HG03103 (cell line): ENCODE data around the gene TMEFF1.
"Not testable (repeated sequence)": the region's sequence is repeated elsewhere in the genome, so short reads cannot be mapped to it uniquely, and the experiment has no call there.

Experiments
- ATAC-seq: cut with Tn5 transposase; IDR thresholded peaks from one replicate; pipeline ENCODE4 v1.9.1; 2021; ENCODE audit warnings: low read depth; ENCODE audit not compliant: unreplicated experiment

Gene TMEFF1

GRCh38 chr9:100472788-100473275 is at the start of gene TMEFF1:
TSS of gene TMEFF1 (plus strand) at chr9:100473149. CDS start at chr9:100473545, 396 bp downstream.
- peak; percentile 43 for ATAC-seq

DNA sequence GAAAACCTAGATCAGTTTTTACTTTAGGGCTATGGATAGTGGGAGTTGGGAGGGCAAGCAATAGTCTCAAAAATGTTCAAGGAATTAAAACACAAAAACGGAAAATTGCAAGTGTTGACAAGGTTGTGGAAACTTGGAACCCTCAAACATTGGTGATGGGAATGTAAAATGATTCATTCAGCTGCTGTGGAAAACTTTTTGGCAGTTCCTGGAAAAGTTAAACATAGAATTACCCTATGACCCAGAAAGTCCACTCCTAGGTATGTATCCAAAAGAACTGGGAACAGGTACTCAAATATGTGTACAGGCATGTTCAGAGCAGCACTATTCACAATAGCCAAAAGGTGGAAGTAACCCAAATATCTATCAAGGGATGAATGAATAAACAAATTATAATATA is 47.2 kb upstream of the TMEFF1 start:
- ATAC-seq: no peak

GRCh38 chr9:100426189-100426529 is 46.8 kb upstream of the TMEFF1 start:
- ATAC-seq: no peak

DNA sequence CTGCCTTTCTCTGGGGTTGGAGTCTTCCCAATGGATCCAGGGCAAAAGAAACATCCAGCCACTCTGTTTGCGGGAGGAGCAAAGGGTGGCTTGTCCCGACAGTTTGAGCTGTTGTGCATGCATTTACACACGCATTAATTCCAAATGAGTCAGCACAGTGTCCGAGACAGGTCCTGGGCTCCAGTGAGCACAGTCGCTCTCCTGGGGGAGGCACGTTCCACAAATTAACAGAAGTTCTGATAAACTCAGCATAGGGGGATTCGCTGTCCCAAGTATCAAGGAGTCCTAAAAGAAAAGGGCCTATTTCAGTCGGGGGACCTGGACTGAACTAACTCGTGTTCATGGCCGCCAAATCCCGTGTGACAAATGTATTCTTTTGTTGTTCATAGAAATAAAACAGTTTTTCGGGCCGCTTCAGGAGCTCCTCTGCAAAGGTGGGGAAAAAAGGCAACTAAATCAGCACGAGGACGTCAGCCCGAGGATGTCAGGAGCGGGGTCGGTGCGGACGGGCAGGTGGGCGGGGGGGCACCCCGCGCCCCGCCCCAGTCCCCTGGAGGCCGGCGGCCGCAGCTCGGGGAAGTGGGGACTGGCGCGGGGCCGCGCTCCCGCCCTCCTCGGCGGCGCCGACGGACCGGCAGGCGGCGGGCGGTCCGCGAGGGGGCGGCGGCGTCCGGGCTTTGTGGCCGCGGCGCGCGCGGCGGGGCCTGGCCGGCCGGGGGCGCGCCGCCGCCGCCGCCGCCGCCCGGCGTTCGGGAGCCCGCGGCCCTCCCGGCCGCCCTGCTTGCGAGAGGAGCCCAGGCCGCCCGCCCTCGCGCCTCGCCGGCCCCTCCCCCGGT is 46.2 kb upstream of the TMEFF1 start, which contains the start of gene MSANTD3:
MSANTD3 (plus strand) TSS at position 614 of the 836 bp plus-strand sequence. CDS start 14,796 bp downstream, outside the sequence.
- peak; percentile 73 for ATAC-seq

DNA sequence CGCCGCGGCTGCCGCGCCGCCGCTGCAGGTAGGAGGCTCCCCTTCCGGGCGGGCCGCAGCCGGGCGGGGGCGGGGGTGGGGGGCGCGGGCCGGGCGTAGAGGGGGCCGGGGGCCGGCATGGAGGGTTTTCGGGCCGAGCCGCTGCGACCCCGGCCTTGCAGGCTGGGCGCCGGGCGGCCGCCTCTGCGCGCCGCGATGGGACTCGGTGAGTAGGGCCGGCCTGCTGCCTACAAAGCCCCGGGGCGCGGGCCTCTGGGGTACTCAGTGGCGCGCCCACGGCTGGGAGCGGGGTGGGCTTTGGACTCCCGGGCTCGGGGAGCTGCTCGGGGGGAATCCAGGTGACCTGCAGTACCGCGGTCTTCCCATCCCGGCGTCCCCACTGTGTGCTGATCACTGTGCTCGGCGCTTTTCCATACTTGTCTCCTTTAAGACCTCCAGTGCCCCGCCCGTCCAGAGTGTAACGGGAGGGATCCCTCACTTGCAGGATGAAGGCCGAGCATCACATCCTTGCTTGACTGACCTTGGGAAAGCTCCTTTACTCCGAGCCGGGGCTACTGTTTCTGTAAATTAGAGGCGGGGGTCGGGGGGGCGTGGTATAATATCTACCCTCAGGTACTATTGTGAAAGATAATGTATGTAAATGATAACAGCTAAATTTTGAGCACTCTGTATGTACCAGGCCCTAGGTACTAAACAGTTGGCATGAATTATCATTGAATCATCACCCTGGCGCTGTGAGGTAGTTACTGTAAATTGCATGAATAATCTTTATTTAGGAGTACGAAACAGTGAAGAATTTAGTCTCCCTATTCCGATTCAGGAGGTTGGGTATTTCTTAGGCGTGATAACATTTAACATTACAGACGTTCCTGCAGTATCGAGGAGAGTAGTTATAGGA is 45.3 kb upstream of the TMEFF1 start:
- ATAC-seq: peak; percentile 45

DNA sequence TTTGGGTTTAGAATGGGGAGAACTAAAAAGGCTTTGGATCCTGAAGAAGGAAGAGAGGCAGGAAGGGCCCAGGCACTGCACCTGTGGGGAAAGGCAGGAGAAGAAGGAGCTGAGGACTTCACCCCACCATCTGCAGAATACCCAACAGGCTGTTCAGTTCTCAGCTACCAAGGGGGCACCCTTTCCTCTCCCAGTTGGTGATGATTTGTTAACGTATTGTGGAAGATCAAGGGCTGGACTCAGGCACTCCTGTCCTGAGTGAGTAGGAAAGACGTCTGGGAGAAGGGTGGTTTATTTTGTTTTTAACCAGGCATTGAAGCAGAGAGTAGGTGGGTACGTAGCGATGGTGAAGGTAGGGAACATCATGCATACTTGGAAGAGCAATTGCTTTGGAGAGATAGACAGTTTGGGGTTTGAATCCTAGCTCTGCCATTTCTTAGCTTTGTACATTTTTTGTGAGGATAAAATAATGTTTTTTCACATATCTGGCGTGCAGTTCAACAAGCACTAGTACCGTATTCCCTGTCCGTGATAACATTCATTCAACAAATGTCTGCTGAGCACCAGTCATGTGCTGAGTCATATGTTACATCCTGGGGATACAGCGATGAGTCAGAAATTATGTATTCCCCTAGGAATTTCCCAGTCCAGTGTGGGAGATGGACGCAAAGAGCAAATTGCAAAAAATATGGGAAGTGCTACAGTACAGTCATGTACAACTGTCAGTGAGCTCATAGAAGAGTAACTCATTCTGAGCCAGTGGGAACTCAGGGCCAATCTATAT is 43.9 kb upstream of the TMEFF1 start:
- no peak for ATAC-seq

GRCh38 chr9:100430286-100430940 is 42.5 kb upstream of the TMEFF1 start:
- ATAC-seq: no peak

DNA sequence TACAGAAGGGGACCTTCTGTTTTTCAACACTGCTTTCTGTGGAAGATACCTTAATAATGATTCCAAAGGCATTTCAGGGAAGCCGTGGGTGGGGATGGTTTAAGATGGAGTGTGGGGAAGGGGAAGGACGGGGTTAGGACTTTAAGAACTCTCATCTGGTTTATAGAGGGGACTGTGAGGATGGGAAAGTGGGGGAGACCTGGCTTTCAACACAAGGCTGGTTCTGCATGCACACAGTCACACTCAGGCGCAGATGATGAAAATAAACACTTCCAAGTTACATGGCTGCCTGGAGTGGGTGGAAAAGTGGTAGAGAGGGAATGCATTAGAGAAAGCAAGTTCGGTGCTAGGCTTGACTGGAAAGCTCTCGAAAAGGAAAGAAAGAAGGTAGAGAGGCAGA is 41.1 kb upstream of the TMEFF1 start:
- ATAC-seq: no peak

GRCh38 chr9:100432736-100433135 is 40.2 kb upstream of the TMEFF1 start:
- no peak for ATAC-seq

GRCh38 chr9:100436571-100436970 is 36.4 kb upstream of the TMEFF1 start:
- no peak for ATAC-seq

DNA sequence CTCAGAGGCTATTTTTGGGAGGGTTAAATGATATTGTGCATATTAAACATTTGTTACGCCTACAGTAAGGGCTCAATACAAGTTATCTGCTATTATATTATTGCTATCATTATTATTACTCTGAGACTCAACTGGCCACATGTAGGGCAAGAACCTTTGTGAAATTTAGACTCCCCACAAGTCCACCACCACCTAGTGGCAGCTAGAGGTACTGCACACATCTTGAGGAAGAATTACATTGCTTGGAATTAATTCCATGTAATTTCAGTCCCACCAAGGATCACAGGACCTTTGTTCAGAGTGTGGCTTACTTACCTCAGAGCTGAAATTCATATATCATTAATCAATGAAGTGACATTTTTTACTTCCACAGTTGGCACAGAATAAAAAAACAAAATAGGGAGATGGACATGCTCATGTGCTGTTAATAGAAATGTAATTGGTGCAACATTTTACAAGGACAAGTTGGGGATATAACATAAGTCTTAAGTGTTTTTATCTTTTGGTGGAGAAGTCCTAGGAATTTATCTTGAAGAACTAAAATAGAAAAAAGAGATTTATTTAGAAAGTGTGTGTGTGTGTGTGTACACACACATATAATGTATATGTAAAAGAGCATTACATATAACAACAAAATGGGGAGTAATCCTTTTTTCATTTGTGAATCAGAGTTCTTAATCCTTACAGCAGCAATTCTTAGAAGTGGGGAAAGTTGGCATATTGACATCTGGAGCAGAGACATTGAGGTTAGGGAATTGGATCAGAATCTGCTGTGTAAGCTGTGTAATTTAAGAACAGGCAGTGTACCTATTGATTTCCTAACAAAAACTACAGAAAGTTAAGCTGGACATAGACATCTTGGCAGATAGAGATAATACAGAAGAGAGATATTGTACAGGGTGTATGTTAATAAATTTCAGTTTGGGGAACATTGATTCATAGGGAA is 34.8 kb upstream of the TMEFF1 start:
- ATAC-seq: peak; percentile 78

GRCh38 chr9:100440071-100440470 is 32.9 kb upstream of the TMEFF1 start:
- ATAC-seq: no peak

DNA sequence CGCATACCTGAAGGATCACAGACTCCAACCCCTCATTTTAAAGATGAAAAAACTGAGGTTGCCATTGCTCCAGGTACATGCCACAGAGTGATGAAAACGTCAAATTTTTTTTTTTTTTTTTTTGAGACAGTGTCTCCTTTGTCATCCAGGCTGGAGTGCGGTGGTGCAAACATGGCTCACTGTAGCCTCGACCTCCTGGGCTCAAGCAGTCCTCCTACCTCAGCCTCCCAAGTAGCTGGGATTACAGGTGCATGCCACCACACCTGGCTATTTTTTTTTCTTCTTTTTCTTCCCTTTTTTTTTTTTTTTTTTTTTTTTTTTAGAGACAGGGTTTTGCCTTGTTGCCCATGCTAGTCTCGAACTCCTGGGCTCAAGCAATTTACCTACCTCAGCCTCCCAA is 32.5 kb upstream of the TMEFF1 start:
- not testable (repeated sequence) for ATAC-seq

DNA sequence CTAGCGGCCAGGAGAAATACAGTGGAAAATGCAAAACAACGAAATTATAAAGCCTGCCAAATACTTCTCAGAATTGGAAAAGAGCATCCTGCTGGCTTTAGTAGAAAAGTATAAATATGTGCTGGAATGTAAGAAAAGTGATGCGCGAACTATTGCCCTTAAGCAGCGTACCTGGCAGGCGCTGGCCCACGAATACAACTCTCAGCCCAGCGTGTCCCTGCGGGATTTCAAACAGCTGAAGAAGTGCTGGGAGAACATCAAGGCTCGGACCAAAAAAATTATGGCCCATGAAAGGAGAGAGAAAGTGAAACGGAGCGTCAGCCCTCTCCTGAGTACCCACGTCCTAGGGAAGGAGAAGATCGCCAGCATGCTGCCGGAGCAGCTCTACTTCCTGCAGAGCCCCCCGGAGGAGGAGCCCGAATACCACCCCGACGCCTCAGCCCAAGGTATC is 31.0 kb upstream of the TMEFF1 start:
- ATAC-seq: no peak

DNA sequence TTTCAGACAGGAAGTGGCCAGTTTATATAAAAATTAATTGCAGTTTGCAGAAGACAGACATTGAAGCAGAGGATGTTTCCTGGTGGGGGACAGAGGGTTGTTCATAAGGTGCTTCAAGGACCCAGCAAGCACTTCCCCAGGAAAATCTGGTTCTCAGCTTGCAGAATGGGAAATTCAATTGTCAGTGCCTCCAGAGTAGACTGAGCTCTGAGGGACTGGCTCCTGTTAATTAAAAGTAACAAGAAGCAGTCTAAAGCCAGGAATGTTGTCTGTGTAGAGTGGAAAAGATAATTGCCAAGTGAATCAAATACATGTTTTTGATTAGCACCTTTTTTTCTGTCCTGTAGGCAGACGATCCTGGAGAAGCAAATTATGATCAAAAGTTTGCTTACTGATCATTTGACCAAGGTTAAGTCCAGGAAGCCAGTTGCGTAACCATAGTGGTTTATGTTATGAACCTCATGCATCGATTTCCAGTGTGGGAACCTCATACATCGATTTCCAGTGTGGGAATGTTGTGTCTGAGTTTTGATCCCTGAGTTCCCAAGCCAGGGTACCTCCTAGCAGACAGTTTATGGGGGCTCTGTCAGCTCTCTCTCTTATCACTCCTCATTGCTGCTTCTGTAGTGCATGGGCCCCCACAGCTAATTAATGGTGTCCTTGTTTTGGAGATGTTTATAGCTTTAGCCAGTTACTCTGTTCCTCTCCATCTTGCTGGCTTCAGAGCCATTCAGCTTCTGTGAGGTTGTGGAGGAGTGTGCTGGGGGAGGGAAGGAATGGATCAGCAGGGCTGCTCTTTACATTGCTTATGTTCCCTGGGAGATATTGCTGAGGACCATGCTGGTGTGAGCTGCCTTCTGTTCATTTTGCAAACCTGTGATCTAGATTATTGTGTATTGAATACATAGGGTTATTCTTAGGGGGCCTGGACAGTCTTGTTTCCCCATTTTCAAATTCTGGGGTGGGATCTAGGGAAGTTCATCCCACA is 28.9 kb upstream of the TMEFF1 start:
- ATAC-seq: no peak

GRCh38 chr9:100445161-100445902 is 27.6 kb upstream of the TMEFF1 start:
- no peak for ATAC-seq
